Measurements from ENCODE around the gene CIB2.

- TF ChIP-seq CTCF (IDR thresholded peaks at IDR 0.05) (no peak), GABPA (IDR thresholded peaks at IDR 0.05; ENCODE audit: low read depth) (no peak), RFX5 (IDR thresholded peaks at IDR 0.05; ENCODE audit: low read length) (no peak), MXI1 (IDR thresholded peaks at IDR 0.05; ENCODE audit: low read depth, low read length) (no peak)
Observed at GRCh38 chr15:78127882-78128281, 3.4 kb downstream of the CIB2 start.
